HEK293T (cell line): ENCODE measurements around the gene KCNJ10.

Experiments
- CTCF ChIA-PET: fragments of 350-600 bp; formaldehyde crosslinking; extraction: SDS; loops from one replicate; lab custom pipeline; 2021; ENCODE audit warnings: antibody characterized with exemption, inconsistent platforms; lab: Yijun Ruan, JAX
- POLR2A ChIA-PET: fragments of 350-600 bp; formaldehyde crosslinking; extraction: SDS; loops from one replicate; lab custom pipeline; 2020; ENCODE audit warnings: antibody characterized with exemption, inconsistent platforms; lab: Yijun Ruan, JAX
- DNase-seq: peaks from one replicate; pipeline ENCODE4 v3.0.0; 2012; ENCODE audit warnings: mixed read lengths; ENCODE audit errors: extremely low spot score
- ARNT ChIP-seq: fragments of 450-650 bp; IDR thresholded peaks from 2 replicates; pipeline ENCODE4 v1.6.1; 2017; ENCODE audit warnings: mild to moderate bottlenecking
- BHLHE40 ChIP-seq: fragments of 450-650 bp; IDR thresholded peaks from 2 replicates; pipeline ENCODE4 v1.6.1; 2016; ENCODE audit warnings: mild to moderate bottlenecking, moderate library complexity, borderline replicate concordance
- CTBP1 ChIP-seq: fragments of 450-650 bp; IDR thresholded peaks from 2 replicates; pipeline ENCODE4 v1.6.1; 2016; ENCODE audit warnings: borderline replicate concordance
- ELF4 ChIP-seq: fragments of 450-650 bp; IDR thresholded peaks from 2 replicates; pipeline ENCODE4 v1.6.1; 2017; ENCODE audit warnings: antibody characterized with exemption
- FOXA1 ChIP-seq: fragments of 450-650 bp; IDR thresholded peaks from 2 replicates; pipeline ENCODE4 v1.6.1; 2016; ENCODE audit warnings: mild to moderate bottlenecking
- FOXK2 ChIP-seq: fragments of 450-650 bp; IDR thresholded peaks from 2 replicates; pipeline ENCODE4 v1.6.1; 2016; ENCODE audit warnings: mild to moderate bottlenecking
- FOXM1 ChIP-seq: fragments of 450-650 bp; IDR thresholded peaks from 2 replicates; pipeline ENCODE4 v1.6.1; 2017; ENCODE audit warnings: mild to moderate bottlenecking, borderline replicate concordance
- HDGF ChIP-seq: fragments of 450-650 bp; IDR thresholded peaks from 2 replicates; pipeline ENCODE4 v1.6.1; 2017; ENCODE audit warnings: antibody characterized with exemption, borderline replicate concordance
- L3MBTL2 ChIP-seq: fragments of 450-650 bp; conservative IDR thresholded peaks from 2 replicates; pipeline ENCODE4 v1.6.1; 2016; ENCODE audit warnings: mild to moderate bottlenecking
- LEF1 ChIP-seq: fragments of 450-650 bp; IDR thresholded peaks from 2 replicates; pipeline ENCODE4 v1.6.1; 2017; ENCODE audit warnings: mild to moderate bottlenecking, borderline replicate concordance
- NFRKB ChIP-seq: fragments of 450-650 bp; IDR thresholded peaks from 2 replicates; pipeline ENCODE4 v1.6.1; 2016; ENCODE audit warnings: mild to moderate bottlenecking, moderate library complexity
- PKNOX1 ChIP-seq: fragments of 450-650 bp; IDR thresholded peaks from 2 replicates; pipeline ENCODE4 v1.6.1; 2016
- SP1 ChIP-seq: fragments of 450-650 bp; IDR thresholded peaks from 2 replicates; pipeline ENCODE4 v1.6.1; 2017
- SUZ12 ChIP-seq: fragments of 450-650 bp; IDR thresholded peaks from 2 replicates; pipeline ENCODE4 v1.6.1; 2016; ENCODE audit warnings: mild to moderate bottlenecking
- TARDBP ChIP-seq: fragments of 450-650 bp; IDR thresholded peaks from 2 replicates; pipeline ENCODE4 v1.6.1; 2016
- ZNF384 ChIP-seq: fragments of 450-650 bp; IDR thresholded peaks from 2 replicates; pipeline ENCODE4 v1.6.1; 2016

The KCNJ10 gene

GRCh38 chr1:159983681-159984080 is 86.3 kb downstream of the KCNJ10 start:
- TF ChIP-seq TARDBP (no peak), ARNT (no peak), CTBP1 (no peak), FOXM1 (no peak), SP1 (no peak)
- POLR2A ChIA-PET, result no interaction called here
- no peak for DNase-seq
- CTCF ChIA-PET, result interaction anchor here (1.0 kb wide), 1 partner anchor 91 kb away, joined by 3 read pairs; no protein-coding TSS in a partner anchor

- POLR2A ChIA-PET, result no interaction called here
- TF ChIP-seq NFRKB (no peak), HDGF (no peak), CTBP1 (no peak), FOXA1 (no peak), FOXK2 (no peak), ARNT (no peak), BHLHE40 (no peak), ELF4 (no peak), LEF1 (no peak), ZNF384 (no peak)
- no peak for DNase-seq
- CTCF ChIA-PET, result interaction anchor here (0.8 kb wide), 1 partner anchor 43 kb away, joined by 3 read pairs; no protein-coding TSS in a partner anchor
These were observed 87.7 kb downstream of the KCNJ10 start for GRCh38 chr1:159982280-159982679.

GRCh38 chr1:159981351-159982055 is 88.5 kb downstream of the KCNJ10 start:
- CTCF ChIA-PET, result no interaction called here
- POLR2A ChIA-PET, result no interaction called here
- no peak for DNase-seq
- TF ChIP-seq ZNF384, result no peak
- no peak for TF ChIP-seq ELF4
- no peak for TF ChIP-seq TARDBP
- no peak for TF ChIP-seq LEF1
- no peak for TF ChIP-seq FOXM1
- TF ChIP-seq ARNT, result no peak
- no peak for TF ChIP-seq FOXA1

- no peak for TF ChIP-seq CTBP1
- TF ChIP-seq HDGF, result no peak
- TF ChIP-seq NFRKB, result no peak
- TF ChIP-seq SUZ12, result no peak
- no peak for TF ChIP-seq ARNT
- TF ChIP-seq ELF4, result no peak
- TF ChIP-seq BHLHE40, result no peak
- no peak for TF ChIP-seq LEF1
- TF ChIP-seq FOXA1, result no peak
- no peak for TF ChIP-seq SP1
- no peak for TF ChIP-seq TARDBP
- TF ChIP-seq L3MBTL2, result no peak
- TF ChIP-seq ZNF384, result no peak
- TF ChIP-seq PKNOX1, result no peak
- TF ChIP-seq FOXM1, result no peak
- no peak for TF ChIP-seq FOXK2
- no peak for DNase-seq
- ChIA-PET POLR2A (no interaction called here), CTCF (no interaction called here)
These were observed 89.2 kb downstream of the KCNJ10 start for GRCh38 chr1:159980786-159981185.

GRCh38 chr1:159980076-159980475 is 89.9 kb downstream of the KCNJ10 start:
- POLR2A ChIA-PET, result no interaction called here
- CTCF ChIA-PET, result no interaction called here
- no peak for DNase-seq
- no peak for TF ChIP-seq CTBP1
- no peak for TF ChIP-seq LEF1
- TF ChIP-seq L3MBTL2, result no peak
- TF ChIP-seq ARNT, result no peak
- TF ChIP-seq FOXM1, result no peak
- TF ChIP-seq FOXA1, result no peak
- TF ChIP-seq NFRKB, result no peak
- TF ChIP-seq TARDBP, result no peak
- no peak for TF ChIP-seq SUZ12
- TF ChIP-seq ELF4, result no peak
- TF ChIP-seq ZNF384, result no peak
- TF ChIP-seq HDGF, result no peak
- TF ChIP-seq PKNOX1, result no peak
- TF ChIP-seq FOXK2, result no peak
- no peak for TF ChIP-seq BHLHE40
- TF ChIP-seq SP1, result no peak

GRCh38 chr1:159979257-159979656 is 90.7 kb downstream of the KCNJ10 start:
- no peak for DNase-seq
- TF ChIP-seq NFRKB (no peak), L3MBTL2 (no peak)
- POLR2A ChIA-PET, result no interaction called here
- CTCF ChIA-PET, result no interaction called here

- CTCF ChIA-PET, result no interaction called here
- TF ChIP-seq SP1, result no peak
- TF ChIP-seq SUZ12, result no peak
- no peak for TF ChIP-seq FOXK2
- TF ChIP-seq CTBP1, result no peak
- TF ChIP-seq TARDBP, result no peak
- TF ChIP-seq FOXA1, result no peak
- TF ChIP-seq NFRKB, result no peak
- no peak for TF ChIP-seq HDGF
- no peak for TF ChIP-seq LEF1
- no peak for TF ChIP-seq BHLHE40
- TF ChIP-seq ELF4, result no peak
- TF ChIP-seq L3MBTL2, result no peak
- DNase-seq, result no peak
- POLR2A ChIA-PET, result no interaction called here
These were observed 91.9 kb downstream of the KCNJ10 start for GRCh38 chr1:159978107-159978398.
